ENCODE results near the gene PYGL.
"Not testable (repeated sequence)": the region's sequence is repeated elsewhere in the genome, so short reads cannot be mapped to it uniquely, and the experiment has no call there.

The PYGL gene

GRCh38 chr14:50943943-50944646 is at the start of gene PYGL:
TSS of gene PYGL (minus strand) at chr14:50944483. CDS start at chr14:50944403, 80 bp downstream.
- peak; percentile 40 for DNase-seq (ENCODE audit: low read depth)

- DNase-seq (ENCODE audit: low read depth): no peak
Observed at GRCh38 chr14:50985859-50986331, 41.6 kb upstream of the PYGL start.

- DNase-seq (ENCODE audit: low read depth): no peak
Observed at GRCh38 chr14:50985124-50985858, 41.0 kb upstream of the PYGL start.

GRCh38 chr14:50984036-50984710 is 39.9 kb upstream of the PYGL start:
- no peak for DNase-seq (ENCODE audit: low read depth)

- no peak for DNase-seq (ENCODE audit: low read depth)
Observed at GRCh38 chr14:50979941-50980850, 35.9 kb upstream of the PYGL start.

- no peak for DNase-seq (ENCODE audit: low read depth)
Observed at GRCh38 chr14:50978888-50979287, 34.6 kb upstream of the PYGL start.

- no peak for DNase-seq (ENCODE audit: low read depth)
Observed at GRCh38 chr14:50978529-50978871, 34.2 kb upstream of the PYGL start.

GRCh38 chr14:50977863-50978528 is 33.7 kb upstream of the PYGL start:
- no peak for DNase-seq (ENCODE audit: low read depth)

- DNase-seq (ENCODE audit: low read depth): no peak
Observed at GRCh38 chr14:50974118-50974517, 29.8 kb upstream of the PYGL start.

- DNase-seq (ENCODE audit: low read depth): no peak
Observed at GRCh38 chr14:50972734-50973133, 28.5 kb upstream of the PYGL start.

GRCh38 chr14:50970886-50971781 is 26.9 kb upstream of the PYGL start:
- no peak for DNase-seq (ENCODE audit: low read depth)

- no peak for DNase-seq (ENCODE audit: low read depth)
Observed at GRCh38 chr14:50967790-50968189, 23.5 kb upstream of the PYGL start.

GRCh38 chr14:50967103-50967502 is 22.8 kb upstream of the PYGL start:
- DNase-seq (ENCODE audit: low read depth): no peak

GRCh38 chr14:50964683-50965390 is 20.6 kb upstream of the PYGL start:
- DNase-seq (ENCODE audit: low read depth): peak; percentile 82

- no peak for DNase-seq (ENCODE audit: low read depth)
Observed at GRCh38 chr14:50963919-50964318, 19.6 kb upstream of the PYGL start.

- DNase-seq (ENCODE audit: low read depth): peak; percentile 84
Observed at GRCh38 chr14:50961605-50962221, 17.4 kb upstream of the PYGL start.

- DNase-seq (ENCODE audit: low read depth): no peak
Observed at GRCh38 chr14:50957296-50957695, 13.0 kb upstream of the PYGL start.

GRCh38 chr14:50956421-50956820 is 12.1 kb upstream of the PYGL start:
- not testable (repeated sequence) for DNase-seq (ENCODE audit: low read depth)

- peak; percentile 92 for DNase-seq (ENCODE audit: low read depth)
Observed at GRCh38 chr14:50955373-50956043, 11.2 kb upstream of the PYGL start.

Data from GM04504 (cell line).